HepG2 (cell line): ENCODE results near the gene NCOA4. TPM values are rescaled to one million over a fixed set of nuclear protein-coding genes. Genes with fewer than 3 reads are reported as not detected.

Experiments
- FLYWCH1 ChIP-seq: sonication (generic); formaldehyde crosslinking; IDR thresholded peaks from 2 replicates; pipeline ENCODE4 v1.8.1; 2023; ENCODE audit warnings: mild to moderate bottlenecking, missing genetic modification reagents
- HNRNPLL ChIP-seq: fragments of 200-400 bp; formaldehyde crosslinking; IDR thresholded peaks from 2 replicates; pipeline ENCODE4 v1.6.1; 2017; ENCODE audit warnings: mild to moderate bottlenecking, low read depth, low read length; ENCODE audit not compliant: poor library complexity, severe bottlenecking
- IKZF4 ChIP-seq: sonication (generic); formaldehyde crosslinking; IDR thresholded peaks from 2 replicates; pipeline ENCODE4 v1.5.1; 2020; ENCODE audit warnings: borderline replicate concordance, mild to moderate bottlenecking, low read depth, missing genetic modification reagents; ENCODE audit errors: not compliant biosample characterization
- MYNN ChIP-seq: sonication (generic); formaldehyde crosslinking; IDR thresholded peaks from 2 replicates; pipeline ENCODE4 v1.4.0; 2020; ENCODE audit warnings: mild to moderate bottlenecking, low read depth, missing genetic modification reagents
- PTBP1 ChIP-seq: fragments of 200-400 bp; formaldehyde crosslinking; IDR thresholded peaks from 2 replicates; pipeline ENCODE4 v1.6.1; 2018; ENCODE audit warnings: low read length, low read depth; ENCODE audit not compliant: poor library complexity, severe bottlenecking
- SKI ChIP-seq: fragments of 450-650 bp; IDR thresholded peaks from one replicate; pipeline ENCODE4 v1.6.1; 2018; ENCODE audit warnings: mild to moderate bottlenecking; ENCODE audit not compliant: partially characterized antibody
- SP140L ChIP-seq: sonication (generic); formaldehyde crosslinking; IDR thresholded peaks from 2 replicates; pipeline ENCODE4 v1.4.0; 2020; ENCODE audit warnings: missing genetic modification reagents, borderline replicate concordance
- SPEN ChIP-seq: sonication (generic); formaldehyde crosslinking; IDR thresholded peaks from 2 replicates; pipeline ENCODE4 v1.5.1; 2020; ENCODE audit warnings: low read depth, mild to moderate bottlenecking, missing genetic modification reagents
- TERF1 ChIP-seq: sonication (generic); formaldehyde crosslinking; IDR thresholded peaks from 2 replicates; pipeline ENCODE4 v1.8.0; 2022; ENCODE audit warnings: mild to moderate bottlenecking, missing genetic modification reagents, moderate library complexity
- TRIM24 ChIP-seq: sonication (generic); formaldehyde crosslinking; IDR thresholded peaks from 2 replicates; pipeline ENCODE4 v1.8.0; 2022; ENCODE audit warnings: mild to moderate bottlenecking, missing genetic modification reagents
- ZBTB33 ChIP-seq: sonication (generic); formaldehyde crosslinking; IDR thresholded peaks from 2 replicates; pipeline ENCODE4 v1.4.0; 2020; ENCODE audit warnings: missing genetic modification reagents
- ZBTB7A ChIP-seq: sonication (generic); formaldehyde crosslinking; IDR thresholded peaks from 2 replicates; pipeline ENCODE4 v1.8.0; 2022; ENCODE audit warnings: mild to moderate bottlenecking, missing genetic modification reagents
- ZNF33B ChIP-seq: sonication (generic); formaldehyde crosslinking; IDR thresholded peaks from 2 replicates; pipeline ENCODE4 v1.5.1; 2020; ENCODE audit warnings: mild to moderate bottlenecking, missing genetic modification reagents
- ZNF350 ChIP-seq: sonication (generic); formaldehyde crosslinking; IDR thresholded peaks from 2 replicates; pipeline ENCODE4 v1.4.0; 2020; ENCODE audit warnings: mild to moderate bottlenecking, low read depth, missing genetic modification reagents, borderline replicate concordance
- ZNF556 ChIP-seq: sonication (generic); formaldehyde crosslinking; IDR thresholded peaks from 2 replicates; pipeline ENCODE4 v1.4.0; 2020; ENCODE audit warnings: mild to moderate bottlenecking, missing genetic modification reagents, borderline replicate concordance
- ZNF790 ChIP-seq: sonication (generic); formaldehyde crosslinking; IDR thresholded peaks from 2 replicates; pipeline ENCODE4 v1.8.0; 2022; ENCODE audit warnings: missing genetic modification reagents, mild to moderate bottlenecking, borderline replicate concordance
- polyA plus RNA-seq, 8 experiments: library from polyadenylated mRNA; depleted of rRNA in 3 of 8; stranded (reverse) in 7 of 8; unstranded in 1 of 8; fragments of >200 nt; fragmentation: Illumina TruSeq in 4 of 8; extraction: Trizol in 4 of 8; gene quantifications; 2 replicates each; pipeline versions ENCODE4 v1.2.1 to v1.2.3, GENCODE V29; 2011 to 2016; ENCODE audit warnings: low read depth in 4 of 8, missing spikeins in 1 of 8, mixed read lengths in 1 of 8; ENCODE audit not compliant: insufficient read depth in 1 of 8
- total RNA-seq, 5 experiments: library from RNA; depleted of rRNA; stranded (reverse); fragments of >200 nt; fragmentation: Illumina TruSeq; extraction: Trizol; gene quantifications; 2 replicates each; pipeline ENCODE4 v1.2.3, GENCODE V29; 2016; ENCODE audit warnings: low read depth in 1 of 5
- TF ChIP-seq, protein P1 (sequence below): IDR thresholded peaks from 2 replicates; pipeline ENCODE4 v1.6.1; 2012; ENCODE audit warnings: low read depth, low read length, improper control_type of control experiment

The NCOA4 gene
- total and polyA plus RNA-seq, 2 of the 13 experiments (the other 11 are each of a cell fraction or from before 2014, with no cell fraction given) = 306 to 400 TPM

- TF ChIP-seq, protein P1, sequence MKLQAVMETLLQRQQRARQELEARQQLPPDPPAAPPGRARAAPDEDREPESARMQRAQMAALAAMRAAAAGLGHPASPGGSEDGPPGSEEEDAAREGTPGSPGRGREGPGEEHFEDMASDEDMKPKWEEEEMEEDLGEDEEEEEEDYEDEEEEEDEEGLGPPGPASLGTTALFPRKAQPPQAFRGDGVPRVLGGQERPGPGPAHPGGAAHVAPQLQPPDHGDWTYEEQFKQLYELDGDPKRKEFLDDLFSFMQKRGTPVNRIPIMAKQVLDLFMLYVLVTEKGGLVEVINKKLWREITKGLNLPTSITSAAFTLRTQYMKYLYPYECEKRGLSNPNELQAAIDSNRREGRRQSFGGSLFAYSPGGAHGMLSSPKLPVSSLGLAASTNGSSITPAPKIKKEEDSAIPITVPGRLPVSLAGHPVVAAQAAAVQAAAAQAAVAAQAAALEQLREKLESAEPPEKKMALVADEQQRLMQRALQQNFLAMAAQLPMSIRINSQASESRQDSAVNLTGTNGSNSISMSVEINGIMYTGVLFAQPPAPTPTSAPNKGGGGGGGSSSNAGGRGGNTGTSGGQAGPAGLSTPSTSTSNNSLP = peak; percentile 88
- TF ChIP-seq ZNF790 (no peak), TERF1 (CRISPR knock-in tag) (no peak), PTBP1 (no peak), ZNF33B (no peak), ZBTB7A (CRISPR knock-in tag) (no peak), ZNF556 (CRISPR knock-in tag) (no peak; the same call in 1 of the 2 replicates), SPEN (CRISPR knock-in tag) (no peak), HNRNPLL (no peak), ZNF350 (CRISPR knock-in tag) (no peak), MYNN (CRISPR knock-in tag) (no peak), TRIM24 (0 out of 2 replicates have a peak, but pooled peaks have one; percentile 14), SKI (no peak), FLYWCH1 (CRISPR knock-in tag) (no peak), SP140L (CRISPR knock-in tag) (0 out of 2 replicates have a peak, but pooled peaks have one; percentile 6), IKZF4 (CRISPR knock-in tag) (no peak), ZBTB33 (CRISPR knock-in tag) (no peak)
Measured at GRCh38 chr10:45997994-45998763, 32.2 kb downstream of the NCOA4 start (continued).
